Endothelial cell (in vitro differentiated cells): Measurements from ENCODE around the gene AFF2. TPM values are rescaled to one million over a fixed set of nuclear protein-coding genes. Genes with fewer than 3 reads are reported as not detected.
A peak's percentile ranks its signal among the peaks of the same experiment; 100 is the strongest.
"Not testable (repeated sequence)": the region's sequence is repeated elsewhere in the genome, so short reads cannot be mapped to it uniquely, and the experiment has no call there.

ENCODE experiments used
- DNase-seq: peaks from one replicate; pipeline ENCODE4 v3.0.0; 2021; ENCODE audit warnings: low spot score
- H3K27ac Mint-ChIP-seq: one replicate; pipeline ENCODE4 v1.8.0; 2021; ENCODE audit warnings: mixed read lengths, inconsistent platforms; ENCODE audit not compliant: unreplicated experiment
- H3K27me3 Mint-ChIP-seq: one replicate; pipeline ENCODE4 v1.8.0; 2021; ENCODE audit warnings: mild to moderate bottlenecking, moderate library complexity, mixed read lengths, inconsistent platforms; ENCODE audit not compliant: unreplicated experiment
- H3K36me3 Mint-ChIP-seq: one replicate; pipeline ENCODE4 v1.8.0; 2021; ENCODE audit warnings: mild to moderate bottlenecking, low read depth, mixed read lengths, inconsistent platforms; ENCODE audit not compliant: unreplicated experiment
- H3K4me1 Mint-ChIP-seq: one replicate; pipeline ENCODE4 v1.8.0; 2021; ENCODE audit warnings: mild to moderate bottlenecking, mixed read lengths, inconsistent platforms; ENCODE audit not compliant: unreplicated experiment
- H3K4me3 Mint-ChIP-seq: one replicate; pipeline ENCODE4 v1.8.0; 2021; ENCODE audit warnings: mild to moderate bottlenecking, mixed read lengths, inconsistent platforms; ENCODE audit not compliant: unreplicated experiment
- H3K9me3 Mint-ChIP-seq: one replicate; pipeline ENCODE4 v1.8.0; 2021; ENCODE audit warnings: mixed read lengths, inconsistent platforms; ENCODE audit not compliant: unreplicated experiment
- total RNA-seq: library from RNA; stranded (reverse); fragmentation: NEBNext Ultra II Directional; extraction: Animal tissue kit (Norgen Biotek cat#: 25700); gene quantifications from one replicate; pipeline ENCODE4 v1.2.1, GENCODE V29; 2021; ENCODE audit not compliant: unreplicated experiment
- TF ChIP-seq, protein P1 (sequence below): fragments of 200-600 bp; sonication (generic); IDR thresholded peaks from one replicate; pipeline ENCODE4 v1.5.0; 2021; ENCODE audit warnings: antibody characterized with exemption; ENCODE audit not compliant: unreplicated experiment

Gene AFF2
- total RNA-seq, 1 donor from 2014 or later: 9.3 TPM

DNA sequence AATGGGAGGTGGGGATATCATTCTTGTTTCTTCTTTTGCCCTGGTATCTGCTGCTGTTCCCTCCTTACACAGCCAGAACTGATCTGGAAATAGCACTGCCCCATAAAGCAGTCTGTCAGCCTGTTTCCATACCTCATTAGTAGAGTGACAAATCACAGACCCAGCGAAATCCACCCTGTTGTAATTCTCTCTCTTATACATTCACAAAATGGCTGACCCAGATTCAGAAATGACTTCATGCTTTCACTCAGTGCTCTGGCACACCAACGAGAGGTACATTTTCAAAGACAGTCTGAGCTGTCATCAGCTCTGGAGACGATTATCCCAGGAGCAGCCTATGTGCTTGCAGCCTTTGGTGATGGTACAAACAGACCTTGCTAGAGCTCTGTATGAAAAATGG lies 164.6 kb downstream of the AFF2 start:
- no peaks in the 10 kb centered on the region for H3K4me1 Mint-ChIP-seq
- H3K4me3 Mint-ChIP-seq: no peak overlapping the region
- peaks cover 12% of the 10 kb centered on the region for H3K9me3 Mint-ChIP-seq
- TF ChIP-seq, protein P1, sequence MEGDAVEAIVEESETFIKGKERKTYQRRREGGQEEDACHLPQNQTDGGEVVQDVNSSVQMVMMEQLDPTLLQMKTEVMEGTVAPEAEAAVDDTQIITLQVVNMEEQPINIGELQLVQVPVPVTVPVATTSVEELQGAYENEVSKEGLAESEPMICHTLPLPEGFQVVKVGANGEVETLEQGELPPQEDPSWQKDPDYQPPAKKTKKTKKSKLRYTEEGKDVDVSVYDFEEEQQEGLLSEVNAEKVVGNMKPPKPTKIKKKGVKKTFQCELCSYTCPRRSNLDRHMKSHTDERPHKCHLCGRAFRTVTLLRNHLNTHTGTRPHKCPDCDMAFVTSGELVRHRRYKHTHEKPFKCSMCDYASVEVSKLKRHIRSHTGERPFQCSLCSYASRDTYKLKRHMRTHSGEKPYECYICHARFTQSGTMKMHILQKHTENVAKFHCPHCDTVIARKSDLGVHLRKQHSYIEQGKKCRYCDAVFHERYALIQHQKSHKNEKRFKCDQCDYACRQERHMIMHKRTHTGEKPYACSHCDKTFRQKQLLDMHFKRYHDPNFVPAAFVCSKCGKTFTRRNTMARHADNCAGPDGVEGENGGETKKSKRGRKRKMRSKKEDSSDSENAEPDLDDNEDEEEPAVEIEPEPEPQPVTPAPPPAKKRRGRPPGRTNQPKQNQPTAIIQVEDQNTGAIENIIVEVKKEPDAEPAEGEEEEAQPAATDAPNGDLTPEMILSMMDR: no peak
- peaks cover 13% of the 10 kb centered on the region for H3K36me3 Mint-ChIP-seq
- H3K27me3 Mint-ChIP-seq: peaks cover 4% of the 10 kb centered on the region
- H3K27ac Mint-ChIP-seq: no peak overlapping the region
- no peak for DNase-seq

DNA sequence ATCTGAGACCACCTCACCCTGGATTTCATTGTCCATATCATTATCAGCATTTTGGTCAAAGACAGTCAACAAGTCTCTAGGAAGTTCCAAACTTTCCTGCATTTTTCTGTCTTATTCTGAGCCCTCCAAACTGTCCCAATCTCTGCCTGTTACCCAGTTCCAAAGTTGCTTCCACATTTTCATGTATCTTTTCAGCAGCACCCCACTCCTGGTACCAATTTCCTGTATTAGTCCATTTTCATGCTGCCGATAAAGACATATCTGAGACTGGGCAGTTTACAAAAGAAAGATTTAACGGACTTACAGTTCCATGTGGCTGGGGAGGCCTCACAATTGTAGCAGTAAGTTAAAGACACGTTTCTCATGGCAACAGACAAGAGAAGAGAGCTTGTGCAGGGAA lies 168.8 kb downstream of the AFF2 start:
- H3K27ac Mint-ChIP-seq, H3K4me1 Mint-ChIP-seq, DNase-seq, H3K27me3 Mint-ChIP-seq: not testable (repeated sequence)
- peaks cover 15% of the 10 kb centered on the region for H3K9me3 Mint-ChIP-seq
- H3K36me3 Mint-ChIP-seq: peaks cover 13% of the 10 kb centered on the region
- peak overlapping the region; percentile 42 for H3K4me3 Mint-ChIP-seq

DNA sequence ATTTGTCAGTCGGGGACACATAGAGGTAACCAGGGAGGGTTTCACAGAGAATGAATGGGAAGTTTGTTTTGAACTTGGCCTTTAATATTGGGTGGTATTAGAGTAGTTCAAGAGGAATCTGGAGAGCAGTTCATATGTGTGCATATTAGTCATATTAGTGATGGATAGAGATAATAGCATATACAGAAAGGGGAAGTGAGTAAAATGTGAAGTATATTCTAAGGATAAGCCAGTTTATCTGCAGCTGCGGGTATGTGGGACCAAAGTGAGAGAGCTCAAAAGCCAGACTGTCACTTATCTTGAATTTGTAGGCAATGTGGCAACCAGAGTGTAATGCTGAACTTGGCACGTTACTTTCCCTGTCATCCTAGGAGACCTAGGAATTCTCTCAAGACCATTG lies 169.9 kb downstream of the AFF2 start:
- H3K27me3 Mint-ChIP-seq: peaks cover 5% of the 10 kb centered on the region
- peaks cover 13% of the 10 kb centered on the region for H3K36me3 Mint-ChIP-seq
- H3K4me1 Mint-ChIP-seq: no peaks in the 10 kb centered on the region
- no peak overlapping the region for H3K4me3 Mint-ChIP-seq
- peaks cover 15% of the 10 kb centered on the region for H3K9me3 Mint-ChIP-seq
- no peak overlapping the region for H3K27ac Mint-ChIP-seq
- no peak for DNase-seq
- TF ChIP-seq, protein P1: no peak

DNA sequence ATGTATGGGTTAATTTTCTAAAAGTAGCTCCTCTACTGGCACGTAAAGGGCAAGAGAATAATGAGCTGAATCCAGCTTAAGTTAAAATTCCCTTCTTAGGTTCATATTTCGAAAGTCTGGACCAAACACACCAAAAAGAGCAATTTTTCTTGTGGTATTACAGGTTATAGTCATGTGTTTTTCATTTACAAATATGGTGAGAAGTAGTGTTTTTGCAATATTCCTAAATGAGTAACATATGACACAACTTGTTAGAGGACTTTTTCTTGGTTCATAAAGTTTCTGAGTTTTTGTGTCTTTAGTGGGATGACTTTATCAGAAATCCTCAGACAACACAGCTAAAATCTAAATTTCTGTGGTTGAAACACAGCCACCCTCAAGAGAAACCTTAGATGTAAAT lies 172.1 kb downstream of the AFF2 start:
- Mint-ChIP-seq H3K9me3 (peaks cover 10% of the 10 kb centered on the region), H3K27ac (no peak overlapping the region)

DNA sequence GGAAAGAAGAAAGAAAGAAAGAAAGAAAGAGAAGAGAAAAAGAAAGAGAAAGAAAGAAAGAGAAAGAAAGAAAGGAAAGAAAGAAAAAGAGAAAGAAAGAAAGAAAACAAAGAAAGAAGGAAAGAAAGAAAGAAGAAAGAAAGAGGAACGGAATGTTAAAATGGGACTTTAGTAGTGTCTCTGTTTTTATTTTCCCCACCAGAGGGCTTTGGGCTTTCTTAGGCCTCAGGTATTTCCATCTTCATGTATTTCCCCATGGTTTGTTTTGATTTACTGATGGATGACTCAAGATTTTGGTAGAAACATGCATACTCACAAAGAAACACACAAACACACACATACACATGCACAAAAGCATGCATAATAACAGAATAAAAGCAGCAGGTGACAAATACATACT lies 181.2 kb downstream of the AFF2 start:
- TF ChIP-seq, protein P1: no peak

More for the DNA sequence above, 172.1 kb downstream of the AFF2 start:
- Mint-ChIP-seq H3K4me1 (peaks cover 1% of the 10 kb centered on the region), H3K36me3 (peaks cover 10% of the 10 kb centered on the region), H3K27me3 (peaks cover 5% of the 10 kb centered on the region), H3K4me3 (no peak overlapping the region)
- no peak for DNase-seq
- TF ChIP-seq, protein P1: no peak

More for the DNA sequence above, 181.2 kb downstream of the AFF2 start:
- Mint-ChIP-seq H3K27ac (no peak overlapping the region), H3K9me3 (no peaks in the 10 kb centered on the region), H3K27me3 (no peaks in the 10 kb centered on the region), H3K4me1 (peaks cover 3% of the 10 kb centered on the region), H3K4me3 (no peak overlapping the region), H3K36me3 (no peaks in the 10 kb centered on the region)
- no peak for DNase-seq
